Fibroblast of lung (primary cell): Measurements from ENCODE around the gene CELF5. TPM values are rescaled to one million over a fixed set of nuclear protein-coding genes. Genes with fewer than 3 reads are reported as not detected.

Experiments
- DNase-seq, 2 donors: peaks; one replicate each; pipeline versions ENCODE4 v3.0.0 to v3.0.0-alpha.2; 2010; ENCODE audit warnings: low read depth in 2 of 2
- H2AFZ ChIP-seq: 2 replicates; pipeline ENCODE4 v1.5.1; 2012; ENCODE audit warnings: low read length, control low read depth, inconsistent platforms
- H3K27ac ChIP-seq: 2 replicates; pipeline ENCODE4 v1.5.1; 2011; ENCODE audit warnings: low read length, control low read depth; ENCODE audit not compliant: insufficient read depth
- H3K27me3 ChIP-seq: 2 replicates; pipeline ENCODE4 v1.5.1; 2011; ENCODE audit warnings: mild to moderate bottlenecking, low read length; ENCODE audit not compliant: control insufficient read depth, insufficient read depth
- H3K36me3 ChIP-seq: 2 replicates; pipeline ENCODE4 v1.5.1; 2011; ENCODE audit warnings: low read length; ENCODE audit not compliant: control insufficient read depth, insufficient read depth
- H3K4me1 ChIP-seq: 2 replicates; pipeline ENCODE4 v1.5.1; 2011; ENCODE audit warnings: low read length; ENCODE audit not compliant: control insufficient read depth, insufficient read depth; ENCODE audit errors: extremely low read depth
- H3K4me2 ChIP-seq: 2 replicates; pipeline ENCODE4 v1.5.1; 2011; ENCODE audit warnings: low read length, control low read depth; ENCODE audit not compliant: insufficient read depth; ENCODE audit errors: extremely low read depth
- H3K4me3 ChIP-seq, 4 experiments: fragments of 200-600 bp in 1 of 4; sonication (generic) in 1 of 4; replicated peaks in 1 of 4; 2 replicates each; pipeline ENCODE4 v1.5.1; 2011 to 2016; ENCODE audit warnings: low read length in 4 of 4, low read depth in 3 of 4, mild to moderate bottlenecking in 3 of 4, control low read depth in 2 of 4, inconsistent platforms in 1 of 4, mixed read lengths in 1 of 4; ENCODE audit not compliant: insufficient read depth in 1 of 4; ENCODE audit errors: control extremely low read depth in 1 of 4
- H3K79me2 ChIP-seq: 2 replicates; pipeline ENCODE4 v1.5.1; 2012; ENCODE audit warnings: mild to moderate bottlenecking, low read length, inconsistent platforms; ENCODE audit not compliant: control insufficient read depth, insufficient read depth
- H3K9ac ChIP-seq: 2 replicates; pipeline ENCODE4 v1.5.1; 2011; ENCODE audit warnings: mild to moderate bottlenecking, low read length, control low read depth; ENCODE audit not compliant: insufficient read depth
- H3K9me3 ChIP-seq: 2 replicates; pipeline ENCODE4 v1.5.1; 2012; ENCODE audit warnings: low read depth, low read length; ENCODE audit not compliant: control insufficient read depth, insufficient read depth
- H4K20me1 ChIP-seq: 2 replicates; pipeline ENCODE4 v1.5.1; 2011; ENCODE audit warnings: low read length; ENCODE audit not compliant: control insufficient read depth, insufficient read depth; ENCODE audit errors: extremely low read depth
- CTCF ChIP-seq, 2 donors: IDR thresholded peaks in 1 of 2; conservative IDR thresholded peaks in 1 of 2; 1 replicate in 1 of 2; 2 replicates in 1 of 2; pipeline ENCODE4 v1.5.1; 2011 to 2012; ENCODE audit warnings: low read length in 2 of 2, control low read depth in 1 of 2, inconsistent platforms in 1 of 2, low read depth in 1 of 2, mild to moderate bottlenecking in 1 of 2
- EZH2 ChIP-seq: IDR thresholded peaks from 2 replicates; pipeline ENCODE4 v1.5.1; 2012; ENCODE audit warnings: low read length, control low read depth, mild to moderate bottlenecking; ENCODE audit errors: missing control alignments
- polyA plus RNA-seq, 2 donors: library from polyadenylated mRNA; depleted of rRNA in 1 of 2; stranded (reverse) in 1 of 2; unstranded in 1 of 2; fragments of >200 nt; gene quantifications; 2 replicates each; pipeline ENCODE4 v1.2.1, GENCODE V29; 2011 to 2012; ENCODE audit warnings: missing spikeins in 1 of 2
- total RNA-seq: library from RNA; depleted of rRNA; stranded (reverse); fragments of >200 nt; gene quantifications from 2 replicates; pipeline ENCODE4 v1.2.1, GENCODE V29; 2014

CELF5 gene
- total and polyA plus RNA-seq, 2 donors (not counting 1 experiment from before 2014, with no cell fraction given): under 0.01 TPM; not detected in 1

GRCh38 chr19:3176715-3177501 is 47.6 kb upstream of the CELF5 start:
- no peaks in the 10 kb centered on the region for H3K9me3 ChIP-seq
- TF ChIP-seq EZH2 (no peak), CTCF (conservative IDR thresholded peaks at IDR 0.05 in 1 of 2, IDR thresholded peaks at IDR 0.05 in 1 of 2; ENCODE audit: low read depth in 1 of 2, low read length in 2 of 2) (no peak)
- H3K36me3 ChIP-seq: no peaks in the 10 kb centered on the region
- H3K4me1 ChIP-seq: peaks cover 11% of the 10 kb centered on the region
- DNase-seq: peak; percentile 33 to 73
- H4K20me1 ChIP-seq: no peaks in the 10 kb centered on the region
- H2AFZ ChIP-seq: peak overlapping the region; percentile 30
- H3K4me2 ChIP-seq: peak overlapping the region; percentile 59
- H3K9ac ChIP-seq: no peak overlapping the region
- no peak overlapping the region for H3K4me3 ChIP-seq
- peak overlapping the region; percentile 54 for H3K27ac ChIP-seq
- no peaks in the 10 kb centered on the region for H3K79me2 ChIP-seq
- H3K27me3 ChIP-seq: no peaks in the 10 kb centered on the region

- no peaks in the 10 kb centered on the region for H4K20me1 ChIP-seq
- H3K27me3 ChIP-seq: no peaks in the 10 kb centered on the region
- H3K4me2 ChIP-seq: no peak within 1 kb of the TSS
- no peak within 1 kb of the TSS for H2AFZ ChIP-seq
- H3K4me3 ChIP-seq: no peak within 1 kb of the TSS
- H3K79me2 ChIP-seq: no peaks in the 10 kb centered on the region
- peaks cover 11% of the 10 kb centered on the region for H3K4me1 ChIP-seq
- no peaks in the 10 kb centered on the region for H3K36me3 ChIP-seq
- TF ChIP-seq EZH2: no peak
- no peak for TF ChIP-seq CTCF (conservative IDR thresholded peaks at IDR 0.05 in 1 of 2, IDR thresholded peaks at IDR 0.05 in 1 of 2; ENCODE audit: low read depth in 1 of 2, low read length in 2 of 2)
- no peak within 1 kb of the TSS for H3K27ac ChIP-seq
- no peak within 1 kb of the TSS for H3K9ac ChIP-seq
- no peak for DNase-seq
- H3K9me3 ChIP-seq: no peaks in the 10 kb centered on the region
Measured at GRCh38 chr19:3178377-3178972, 46.0 kb upstream of the CELF5 start, which contains the start of gene S1PR4. TSS of gene S1PR4 (plus strand) at chr19:3178769. CDS start at chr19:3178793, 24 bp downstream.

- H3K4me2 ChIP-seq: no peak overlapping the region
- no peak overlapping the region for H3K4me3 ChIP-seq
- H4K20me1 ChIP-seq: no peaks in the 10 kb centered on the region
- TF ChIP-seq EZH2 (no peak), CTCF (conservative IDR thresholded peaks at IDR 0.05 in 1 of 2, IDR thresholded peaks at IDR 0.05 in 1 of 2; ENCODE audit: low read depth in 1 of 2, low read length in 2 of 2) (no peak)
- H3K27me3 ChIP-seq: no peaks in the 10 kb centered on the region
- no peak overlapping the region for H3K27ac ChIP-seq
- peaks cover 11% of the 10 kb centered on the region for H3K4me1 ChIP-seq
- no peaks in the 10 kb centered on the region for H3K36me3 ChIP-seq
- H3K9ac ChIP-seq: no peak overlapping the region
- no peak for DNase-seq
- no peaks in the 10 kb centered on the region for H3K9me3 ChIP-seq
- H3K79me2 ChIP-seq: no peaks in the 10 kb centered on the region
- no peak overlapping the region for H2AFZ ChIP-seq
Measured at GRCh38 chr19:3178973-3179738, 45.3 kb upstream of the CELF5 start.
